ENCODE results near the gene TCF4.

DNA sequence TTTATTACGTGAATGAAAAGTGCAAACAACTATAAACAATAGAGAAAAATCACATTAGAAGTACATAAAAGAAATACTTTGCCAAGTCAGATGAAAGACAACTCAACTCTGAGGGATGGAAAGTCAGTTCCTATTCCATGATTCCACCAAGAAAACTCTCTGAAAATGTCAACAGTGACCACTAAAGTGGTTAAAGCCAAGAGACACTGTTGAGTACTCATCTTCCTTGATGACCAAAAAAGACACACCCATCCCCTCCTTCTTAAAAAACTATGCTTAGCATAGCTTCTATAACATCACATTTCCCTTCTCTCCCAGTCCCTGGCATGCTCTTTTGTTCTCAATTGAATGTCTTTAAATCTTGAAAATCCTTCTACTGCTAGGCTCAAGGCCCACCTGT lies 160.0 kb downstream of the TCF4 start:
- TF ChIP-seq, protein P1, sequence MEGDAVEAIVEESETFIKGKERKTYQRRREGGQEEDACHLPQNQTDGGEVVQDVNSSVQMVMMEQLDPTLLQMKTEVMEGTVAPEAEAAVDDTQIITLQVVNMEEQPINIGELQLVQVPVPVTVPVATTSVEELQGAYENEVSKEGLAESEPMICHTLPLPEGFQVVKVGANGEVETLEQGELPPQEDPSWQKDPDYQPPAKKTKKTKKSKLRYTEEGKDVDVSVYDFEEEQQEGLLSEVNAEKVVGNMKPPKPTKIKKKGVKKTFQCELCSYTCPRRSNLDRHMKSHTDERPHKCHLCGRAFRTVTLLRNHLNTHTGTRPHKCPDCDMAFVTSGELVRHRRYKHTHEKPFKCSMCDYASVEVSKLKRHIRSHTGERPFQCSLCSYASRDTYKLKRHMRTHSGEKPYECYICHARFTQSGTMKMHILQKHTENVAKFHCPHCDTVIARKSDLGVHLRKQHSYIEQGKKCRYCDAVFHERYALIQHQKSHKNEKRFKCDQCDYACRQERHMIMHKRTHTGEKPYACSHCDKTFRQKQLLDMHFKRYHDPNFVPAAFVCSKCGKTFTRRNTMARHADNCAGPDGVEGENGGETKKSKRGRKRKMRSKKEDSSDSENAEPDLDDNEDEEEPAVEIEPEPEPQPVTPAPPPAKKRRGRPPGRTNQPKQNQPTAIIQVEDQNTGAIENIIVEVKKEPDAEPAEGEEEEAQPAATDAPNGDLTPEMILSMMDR (IDR thresholded peaks at IDR 0.05), result no peak
- TF ChIP-seq EP300 (IDR thresholded peaks at IDR 0.05), result no peak

Measured in suprapubic skin (tissue), 3 donors.